Measurements from ENCODE around the gene PPP2R5B.

Gene PPP2R5B

DNA sequence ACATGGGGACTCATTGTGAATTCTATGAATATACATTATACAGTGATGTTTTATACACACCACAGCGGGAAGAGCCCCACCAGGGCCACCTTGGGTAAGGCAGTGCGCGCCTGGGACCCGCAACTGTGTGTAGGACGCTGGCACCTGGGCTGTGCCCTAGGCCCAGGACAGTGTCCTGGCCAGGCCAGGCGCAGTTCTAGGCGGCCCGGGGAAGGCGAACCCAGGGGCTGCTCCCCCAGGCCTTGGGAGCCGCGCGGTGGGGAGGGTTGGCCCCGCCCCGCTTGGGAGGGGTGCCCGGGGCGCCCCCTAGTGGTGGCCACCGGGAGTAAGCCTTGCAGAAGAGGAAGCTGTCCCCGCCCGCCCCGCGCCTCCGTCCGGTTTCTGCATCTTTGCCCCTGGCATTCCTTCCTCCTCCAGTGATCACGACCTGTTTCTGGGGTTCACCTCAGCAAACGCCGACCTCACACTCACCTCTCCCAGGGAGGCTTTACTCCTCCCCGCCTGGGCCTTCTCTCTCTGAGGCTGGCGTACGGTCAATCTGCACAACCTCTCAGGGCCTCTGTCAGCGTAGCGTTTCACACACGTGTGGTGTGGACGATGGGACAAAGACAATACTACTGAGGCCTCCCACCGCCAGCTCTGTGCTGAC lies 36.6 kb upstream of the PPP2R5B start:
- Histone ChIP-seq H3K4me3 (replicated peaks; ENCODE audit: low read depth, low read length) (peak overlapping the region; percentile 40), H3K27me3 (replicated peaks; ENCODE audit: control insufficient read depth, insufficient read depth, low read length) (no peaks in the 10 kb centered on the region), H3K36me3 (ENCODE audit: control insufficient read depth, insufficient read depth, low read length) (no peaks in the 10 kb centered on the region)
- DNase-seq (ENCODE audit: extremely low read depth, insufficient read length), result peak; percentile 82
- TF ChIP-seq, protein P1, sequence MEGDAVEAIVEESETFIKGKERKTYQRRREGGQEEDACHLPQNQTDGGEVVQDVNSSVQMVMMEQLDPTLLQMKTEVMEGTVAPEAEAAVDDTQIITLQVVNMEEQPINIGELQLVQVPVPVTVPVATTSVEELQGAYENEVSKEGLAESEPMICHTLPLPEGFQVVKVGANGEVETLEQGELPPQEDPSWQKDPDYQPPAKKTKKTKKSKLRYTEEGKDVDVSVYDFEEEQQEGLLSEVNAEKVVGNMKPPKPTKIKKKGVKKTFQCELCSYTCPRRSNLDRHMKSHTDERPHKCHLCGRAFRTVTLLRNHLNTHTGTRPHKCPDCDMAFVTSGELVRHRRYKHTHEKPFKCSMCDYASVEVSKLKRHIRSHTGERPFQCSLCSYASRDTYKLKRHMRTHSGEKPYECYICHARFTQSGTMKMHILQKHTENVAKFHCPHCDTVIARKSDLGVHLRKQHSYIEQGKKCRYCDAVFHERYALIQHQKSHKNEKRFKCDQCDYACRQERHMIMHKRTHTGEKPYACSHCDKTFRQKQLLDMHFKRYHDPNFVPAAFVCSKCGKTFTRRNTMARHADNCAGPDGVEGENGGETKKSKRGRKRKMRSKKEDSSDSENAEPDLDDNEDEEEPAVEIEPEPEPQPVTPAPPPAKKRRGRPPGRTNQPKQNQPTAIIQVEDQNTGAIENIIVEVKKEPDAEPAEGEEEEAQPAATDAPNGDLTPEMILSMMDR (IDR thresholded peaks at IDR 0.05; ENCODE audit: insufficient read depth, low read length, poor library complexity, severe bottlenecking), result peak; percentile 94

DNA sequence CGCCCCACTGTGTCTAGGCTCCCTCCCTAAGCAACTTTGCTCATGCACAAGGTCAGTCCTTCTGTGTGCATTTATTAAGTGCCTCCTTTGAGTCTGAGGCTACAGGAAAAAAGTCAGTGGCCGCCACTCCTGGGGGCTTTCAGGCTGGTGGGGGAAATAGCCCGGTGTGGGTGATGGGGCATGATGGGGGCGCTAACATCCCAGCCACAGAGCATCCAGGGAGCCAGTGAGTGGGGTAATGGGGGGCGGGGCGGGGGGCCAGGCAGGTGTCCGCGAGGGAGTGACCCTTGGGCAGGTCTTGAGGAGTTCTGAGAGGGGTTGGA lies 36.1 kb upstream of the PPP2R5B start:
- no peaks in the 10 kb centered on the region for H3K36me3 ChIP-seq (ENCODE audit: control insufficient read depth, insufficient read depth, low read length)
- H3K27me3 ChIP-seq (replicated peaks; ENCODE audit: control insufficient read depth, insufficient read depth, low read length), result no peaks in the 10 kb centered on the region
- no peak overlapping the region for H3K4me3 ChIP-seq (replicated peaks; ENCODE audit: low read depth, low read length)
- DNase-seq (ENCODE audit: extremely low read depth, insufficient read length), result no peak
- TF ChIP-seq, protein P1 (IDR thresholded peaks at IDR 0.05; ENCODE audit: insufficient read depth, low read length, poor library complexity, severe bottlenecking), result no peak

DNA sequence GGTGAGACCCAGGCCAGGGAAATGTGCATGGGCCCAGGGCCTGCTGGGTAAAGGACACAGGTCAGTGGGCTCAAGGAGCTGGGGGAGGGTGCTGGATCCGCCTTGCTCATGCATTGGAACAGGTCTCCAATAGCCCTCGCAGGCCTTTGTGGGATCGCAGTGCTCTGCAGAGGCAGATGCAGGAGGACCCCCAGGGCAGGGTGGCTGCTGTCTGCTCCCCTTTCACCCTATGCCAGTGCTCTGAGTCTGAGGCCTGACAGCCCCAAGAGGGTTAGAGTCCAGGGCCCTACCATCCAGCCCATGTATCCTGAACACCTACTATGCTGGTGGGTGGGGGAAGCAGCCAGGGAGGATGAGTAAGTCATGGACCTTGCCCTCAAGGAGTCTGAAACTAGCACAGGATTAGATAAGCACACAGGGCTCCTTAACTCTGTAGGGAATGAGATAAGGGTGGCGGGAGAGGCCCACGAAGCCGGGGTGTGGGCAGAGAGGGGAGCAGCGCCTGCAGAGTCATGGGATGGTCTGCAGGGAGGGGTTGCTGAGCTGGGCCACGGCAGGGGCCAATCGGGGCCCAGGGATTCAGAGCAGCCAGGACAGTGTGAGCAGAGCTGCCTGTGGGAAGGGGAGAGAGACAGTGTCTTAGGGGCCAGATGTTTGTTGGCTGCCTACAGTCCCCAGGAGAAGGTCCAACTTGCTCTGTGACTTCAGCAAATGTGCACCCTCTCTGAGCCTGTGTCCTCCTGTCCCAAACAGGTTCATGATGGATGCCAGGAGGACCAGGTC lies 35.6 kb upstream of the PPP2R5B start:
- DNase-seq (ENCODE audit: extremely low read depth, insufficient read length), result no peak
- H3K36me3 ChIP-seq (ENCODE audit: control insufficient read depth, insufficient read depth, low read length), result no peaks in the 10 kb centered on the region
- TF ChIP-seq, protein P1 (IDR thresholded peaks at IDR 0.05; ENCODE audit: insufficient read depth, low read length, poor library complexity, severe bottlenecking), result no peak
- no peak overlapping the region for H3K4me3 ChIP-seq (replicated peaks; ENCODE audit: low read depth, low read length)
- H3K27me3 ChIP-seq (replicated peaks; ENCODE audit: control insufficient read depth, insufficient read depth, low read length), result no peaks in the 10 kb centered on the region

DNA sequence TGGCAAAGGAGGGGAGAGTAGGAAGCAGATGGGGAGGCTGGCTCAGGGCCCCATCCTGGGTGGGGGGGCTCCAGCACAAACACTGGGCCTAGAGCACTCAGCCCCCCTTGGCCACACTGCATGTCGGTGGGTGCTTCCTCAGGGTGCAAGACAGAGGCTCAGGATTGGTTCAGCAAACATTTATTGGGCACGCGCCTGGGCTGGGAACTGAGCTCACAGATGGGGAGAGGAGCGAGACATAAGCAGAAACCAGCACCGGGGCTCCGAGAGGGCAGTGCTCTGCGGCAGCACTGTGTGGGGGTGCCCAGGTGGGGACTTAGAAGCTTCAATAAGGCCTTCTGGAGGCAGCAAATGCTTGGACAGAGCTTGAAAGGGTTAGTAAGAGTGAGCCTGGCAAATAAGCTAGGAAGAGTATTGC lies 34.0 kb upstream of the PPP2R5B start:
- TF ChIP-seq, protein P1 (IDR thresholded peaks at IDR 0.05; ENCODE audit: insufficient read depth, low read length, poor library complexity, severe bottlenecking), result no peak
- Histone ChIP-seq H3K27me3 (replicated peaks; ENCODE audit: control insufficient read depth, insufficient read depth, low read length) (no peaks in the 10 kb centered on the region), H3K4me3 (replicated peaks; ENCODE audit: low read depth, low read length) (no peak overlapping the region), H3K36me3 (ENCODE audit: control insufficient read depth, insufficient read depth, low read length) (peaks cover 1% of the 10 kb centered on the region)
- no peak for DNase-seq (ENCODE audit: extremely low read depth, insufficient read length)

DNA sequence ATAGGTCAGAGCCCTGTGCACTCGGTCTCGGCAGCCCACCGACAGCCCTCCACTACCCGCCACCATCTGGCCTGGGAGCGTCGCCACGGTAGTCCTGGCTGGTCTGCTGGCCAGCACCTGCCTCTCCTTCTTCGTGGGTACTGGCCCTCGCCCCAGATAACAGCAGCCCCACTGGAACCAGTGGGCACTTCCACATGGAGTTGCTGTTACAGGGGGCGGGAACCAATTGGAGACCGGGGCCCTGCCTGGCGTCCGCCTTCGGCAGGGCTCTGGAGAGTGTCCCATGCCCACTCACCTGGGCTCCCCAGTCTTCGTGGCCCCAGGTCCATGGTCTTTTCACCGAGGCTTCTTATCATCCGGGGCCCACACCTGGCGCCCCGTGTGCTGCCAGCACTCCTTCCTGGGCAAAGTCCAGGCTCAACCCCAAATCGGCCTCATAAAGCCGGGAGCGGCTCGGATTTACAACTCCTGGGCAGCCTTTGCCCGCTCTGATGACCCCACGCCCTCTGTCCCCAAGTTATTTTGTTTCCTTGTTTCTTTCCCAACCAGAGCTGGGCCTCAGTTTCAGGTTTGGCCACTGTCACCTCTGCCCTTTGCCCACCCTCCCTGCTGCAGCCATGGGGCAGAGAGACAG lies 33.2 kb upstream of the PPP2R5B start:
- no peak for DNase-seq (ENCODE audit: extremely low read depth, insufficient read length)
- H3K27me3 ChIP-seq (replicated peaks; ENCODE audit: control insufficient read depth, insufficient read depth, low read length), result no peaks in the 10 kb centered on the region
- H3K4me3 ChIP-seq (replicated peaks; ENCODE audit: low read depth, low read length), result no peak overlapping the region
- TF ChIP-seq, protein P1 (IDR thresholded peaks at IDR 0.05; ENCODE audit: insufficient read depth, low read length, poor library complexity, severe bottlenecking), result no peak
- H3K36me3 ChIP-seq (ENCODE audit: control insufficient read depth, insufficient read depth, low read length), result peaks cover 3% of the 10 kb centered on the region
